K562 (cell line): ENCODE measurements around the gene PILRA. TPM values are rescaled to one million over a fixed set of nuclear protein-coding genes. Genes with fewer than 3 reads are reported as not detected.

Experiments used
- E2F8 ChIP-seq: fragments of 450-650 bp; IDR thresholded peaks from 2 replicates; pipeline ENCODE4 v1.7.1; 2018; ENCODE audit warnings: mild to moderate bottlenecking, low read depth; ENCODE audit not compliant: partially characterized antibody
- KAT2B ChIP-seq: IDR thresholded peaks from one replicate; pipeline ENCODE4 v1.6.1; 2012; ENCODE audit warnings: low read depth, mild to moderate bottlenecking, control low read depth, inconsistent platforms, low read length, moderate library complexity
- KDM2B ChIP-seq: fragments of 250-450 bp; sonication (Bioruptor Pico); IDR thresholded peaks from 2 replicates; pipeline ENCODE4 v1.8.0; 2021; ENCODE audit warnings: mild to moderate bottlenecking, moderate library complexity
- KLF16 ChIP-seq: IDR thresholded peaks from 2 replicates; pipeline ENCODE4 v1.6.1; 2016; ENCODE audit warnings: antibody characterized with exemption
- MCM3 ChIP-seq: fragments of 450-650 bp; IDR thresholded peaks from 2 replicates; pipeline ENCODE4 v1.6.1; 2016
- NCOR1 ChIP-seq: fragments of 450-650 bp; IDR thresholded peaks from 2 replicates; pipeline ENCODE4 v1.6.1; 2016; ENCODE audit warnings: mild to moderate bottlenecking, moderate library complexity
- STAG1 ChIP-seq: sonication (generic); formaldehyde crosslinking; IDR thresholded peaks from 2 replicates; pipeline ENCODE4 v1.5.0; 2020; ENCODE audit warnings: missing genetic modification reagents, borderline replicate concordance
- XRCC5 ChIP-seq: fragments of 200-400 bp; formaldehyde crosslinking; IDR thresholded peaks from 2 replicates; pipeline ENCODE4 v1.6.1; 2017; ENCODE audit warnings: low read depth, mild to moderate bottlenecking, low read length
- ZBTB33 ChIP-seq: sonication (generic); formaldehyde crosslinking; IDR thresholded peaks from 2 replicates; pipeline ENCODE4 v1.8.1; 2023; ENCODE audit warnings: mild to moderate bottlenecking, missing genetic modification reagents
- ZHX1 ChIP-seq: fragments of 150-350 bp; conservative IDR thresholded peaks from 2 replicates; pipeline ENCODE4 v1.6.1; 2014; ENCODE audit warnings: low read length
- ZNF184 ChIP-seq: sonication (generic); formaldehyde crosslinking; IDR thresholded peaks from 2 replicates; pipeline ENCODE4 v1.5.0; 2020; ENCODE audit warnings: missing genetic modification reagents
- polyA plus RNA-seq, 8 experiments: library from polyadenylated mRNA; depleted of rRNA in 4 of 8; stranded (reverse) in 5 of 8; unstranded in 3 of 8; fragments of >200 nt; fragmentation: Nextera tagmentation in 2 of 8; fragmentation: Illumina TruSeq in 1 of 8; extraction: Ambion mirVana in 2 of 8; extraction: Trizol in 1 of 8; gene quantifications; 2 replicates each; pipeline versions ENCODE4 v1.2.1 to v1.2.3, GENCODE V29; 2011 to 2014; ENCODE audit warnings: inconsistent platforms in 1 of 8, missing spikeins in 1 of 8
- total RNA-seq, 7 experiments: library from RNA; depleted of rRNA in 6 of 7; stranded (reverse); fragments of >200 nt in 6 of 7; fragmentation: Illumina TruSeq in 2 of 7; extraction: Trizol in 2 of 7; gene quantifications; 2 replicates each; pipeline versions ENCODE4 v1.2.1 to v1.2.3, GENCODE V29; 2011 to 2021; ENCODE audit warnings: low replicate concordance in 1 of 7
- TF ChIP-seq, protein P1 (sequence below): sonication (generic); formaldehyde crosslinking; IDR thresholded peaks from 2 replicates; pipeline ENCODE4 v1.5.0; 2020; ENCODE audit warnings: missing genetic modification reagents

PILRA gene
- total and polyA plus RNA-seq, 9 of the 15 experiments (the other 6 are each of a cell fraction or from before 2014, with no cell fraction given), result 0.13 to 1.8 (median 0.62) TPM

- no peak for TF ChIP-seq XRCC5
- TF ChIP-seq, protein P1, sequence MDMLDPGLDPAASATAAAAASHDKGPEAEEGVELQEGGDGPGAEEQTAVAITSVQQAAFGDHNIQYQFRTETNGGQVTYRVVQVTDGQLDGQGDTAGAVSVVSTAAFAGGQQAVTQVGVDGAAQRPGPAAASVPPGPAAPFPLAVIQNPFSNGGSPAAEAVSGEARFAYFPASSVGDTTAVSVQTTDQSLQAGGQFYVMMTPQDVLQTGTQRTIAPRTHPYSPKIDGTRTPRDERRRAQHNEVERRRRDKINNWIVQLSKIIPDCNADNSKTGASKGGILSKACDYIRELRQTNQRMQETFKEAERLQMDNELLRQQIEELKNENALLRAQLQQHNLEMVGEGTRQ (CRISPR knock-in tag), result peak; percentile 67
- no peak for TF ChIP-seq MCM3
- no peak for TF ChIP-seq E2F8
- no peak for TF ChIP-seq KLF16
- no peak for TF ChIP-seq ZHX1
- peak; percentile 61; the same call in 1 of the 2 replicates for TF ChIP-seq ZBTB33 (CRISPR knock-in tag)
- TF ChIP-seq KAT2B, result no peak
- no peak for TF ChIP-seq ZNF184 (CRISPR knock-in tag)
- peak; percentile 80 for TF ChIP-seq NCOR1
- TF ChIP-seq STAG1, result no peak
- no peak for TF ChIP-seq KDM2B (CRISPR knock-in tag)
Measured at GRCh38 chr7:100444311-100445278, 71.3 kb downstream of the PILRA start (continued).
